Thyroid gland (tissue), 4 donors: ENCODE data around the gene ECSIT.

Source experiments
- POLR2A ChIP-seq, 2 donors: fragments of 450-650 bp; IDR thresholded peaks; one replicate each; pipeline ENCODE4 v1.6.1; 2017; ENCODE audit warnings: antibody characterized with exemption in 2 of 2, mild to moderate bottlenecking in 2 of 2, moderate library complexity in 1 of 2
- TF ChIP-seq, protein P1 (sequence below), 6 experiments: fragments of 200-600 bp in 3 of 6; fragments of 450-650 bp in 3 of 6; sonication (generic) in 3 of 6; IDR thresholded peaks; one replicate each; pipeline ENCODE4 v1.5.1; 2016 to 2019; ENCODE audit warnings: antibody characterized with exemption in 6 of 6, mild to moderate bottlenecking in 2 of 6, inconsistent platforms in 1 of 6, moderate library complexity in 1 of 6

DNA sequence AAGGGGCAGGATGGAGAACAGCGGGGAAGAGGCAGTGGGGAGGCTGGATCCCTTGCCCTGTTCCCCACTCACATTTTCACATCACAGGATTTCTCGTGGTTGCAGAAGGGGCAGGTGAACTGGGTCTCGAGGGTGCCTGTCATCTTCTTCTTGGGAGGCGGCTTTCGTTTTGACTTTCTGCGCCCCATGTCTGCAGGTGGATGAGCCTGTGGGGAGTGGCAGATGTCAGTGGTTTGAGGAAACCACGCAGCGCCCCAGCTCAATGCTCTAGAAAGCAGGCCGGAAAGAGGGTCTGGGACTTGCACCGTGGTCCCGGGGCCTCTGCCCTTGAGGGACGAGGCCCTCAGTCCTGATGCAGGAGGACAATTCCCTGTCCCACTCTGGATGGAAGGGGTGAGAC, 25.2 kb upstream of the ECSIT start:
- TF ChIP-seq, protein P1, sequence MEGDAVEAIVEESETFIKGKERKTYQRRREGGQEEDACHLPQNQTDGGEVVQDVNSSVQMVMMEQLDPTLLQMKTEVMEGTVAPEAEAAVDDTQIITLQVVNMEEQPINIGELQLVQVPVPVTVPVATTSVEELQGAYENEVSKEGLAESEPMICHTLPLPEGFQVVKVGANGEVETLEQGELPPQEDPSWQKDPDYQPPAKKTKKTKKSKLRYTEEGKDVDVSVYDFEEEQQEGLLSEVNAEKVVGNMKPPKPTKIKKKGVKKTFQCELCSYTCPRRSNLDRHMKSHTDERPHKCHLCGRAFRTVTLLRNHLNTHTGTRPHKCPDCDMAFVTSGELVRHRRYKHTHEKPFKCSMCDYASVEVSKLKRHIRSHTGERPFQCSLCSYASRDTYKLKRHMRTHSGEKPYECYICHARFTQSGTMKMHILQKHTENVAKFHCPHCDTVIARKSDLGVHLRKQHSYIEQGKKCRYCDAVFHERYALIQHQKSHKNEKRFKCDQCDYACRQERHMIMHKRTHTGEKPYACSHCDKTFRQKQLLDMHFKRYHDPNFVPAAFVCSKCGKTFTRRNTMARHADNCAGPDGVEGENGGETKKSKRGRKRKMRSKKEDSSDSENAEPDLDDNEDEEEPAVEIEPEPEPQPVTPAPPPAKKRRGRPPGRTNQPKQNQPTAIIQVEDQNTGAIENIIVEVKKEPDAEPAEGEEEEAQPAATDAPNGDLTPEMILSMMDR (IDR thresholded peaks at IDR 0.05) = no peak
- TF ChIP-seq POLR2A (IDR thresholded peaks at IDR 0.05) = no peak
